ENCODE results near the gene GDF15. TPM values are rescaled to one million over a fixed set of nuclear protein-coding genes. Genes with fewer than 3 reads are reported as not detected.
"Not testable (repeated sequence)": the region's sequence is repeated elsewhere in the genome, so short reads cannot be mapped to it uniquely, and the experiment has no call there.

Gene GDF15
- total RNA-seq, 2 donors from 2014 or later: 0.50 to 1.5 TPM

DNA sequence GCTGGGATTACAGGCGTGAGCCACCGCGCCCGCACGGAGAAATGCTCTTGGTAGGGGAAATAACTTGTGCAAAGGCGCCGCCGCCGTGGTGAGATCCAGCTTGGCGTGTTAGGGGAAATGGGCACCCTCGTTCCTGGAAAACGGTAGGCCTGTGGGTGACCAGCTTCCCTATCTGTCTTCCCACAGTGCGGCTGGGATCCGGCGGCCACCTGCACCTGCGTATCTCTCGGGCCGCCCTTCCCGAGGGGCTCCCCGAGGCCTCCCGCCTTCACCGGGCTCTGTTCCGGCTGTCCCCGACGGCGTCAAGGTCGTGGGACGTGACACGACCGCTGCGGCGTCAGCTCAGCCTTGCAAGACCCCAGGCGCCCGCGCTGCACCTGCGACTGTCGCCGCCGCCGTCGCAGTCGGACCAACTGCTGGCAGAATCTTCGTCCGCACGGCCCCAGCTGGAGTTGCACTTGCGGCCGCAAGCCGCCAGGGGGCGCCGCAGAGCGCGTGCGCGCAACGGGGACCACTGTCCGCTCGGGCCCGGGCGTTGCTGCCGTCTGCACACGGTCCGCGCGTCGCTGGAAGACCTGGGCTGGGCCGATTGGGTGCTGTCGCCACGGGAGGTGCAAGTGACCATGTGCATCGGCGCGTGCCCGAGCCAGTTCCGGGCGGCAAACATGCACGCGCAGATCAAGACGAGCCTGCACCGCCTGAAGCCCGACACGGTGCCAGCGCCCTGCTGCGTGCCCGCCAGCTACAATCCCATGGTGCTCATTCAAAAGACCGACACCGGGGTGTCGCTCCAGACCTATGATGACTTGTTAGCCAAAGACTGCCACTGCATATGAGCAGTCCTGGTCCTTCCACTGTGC, 2.4 kb downstream of the GDF15 start:
- peak; percentile 82 for DNase-seq
- ATAC-seq: peak; percentile 85 to 92
- intact Hi-C loops (cut with DNase I): no loop called here

DNA sequence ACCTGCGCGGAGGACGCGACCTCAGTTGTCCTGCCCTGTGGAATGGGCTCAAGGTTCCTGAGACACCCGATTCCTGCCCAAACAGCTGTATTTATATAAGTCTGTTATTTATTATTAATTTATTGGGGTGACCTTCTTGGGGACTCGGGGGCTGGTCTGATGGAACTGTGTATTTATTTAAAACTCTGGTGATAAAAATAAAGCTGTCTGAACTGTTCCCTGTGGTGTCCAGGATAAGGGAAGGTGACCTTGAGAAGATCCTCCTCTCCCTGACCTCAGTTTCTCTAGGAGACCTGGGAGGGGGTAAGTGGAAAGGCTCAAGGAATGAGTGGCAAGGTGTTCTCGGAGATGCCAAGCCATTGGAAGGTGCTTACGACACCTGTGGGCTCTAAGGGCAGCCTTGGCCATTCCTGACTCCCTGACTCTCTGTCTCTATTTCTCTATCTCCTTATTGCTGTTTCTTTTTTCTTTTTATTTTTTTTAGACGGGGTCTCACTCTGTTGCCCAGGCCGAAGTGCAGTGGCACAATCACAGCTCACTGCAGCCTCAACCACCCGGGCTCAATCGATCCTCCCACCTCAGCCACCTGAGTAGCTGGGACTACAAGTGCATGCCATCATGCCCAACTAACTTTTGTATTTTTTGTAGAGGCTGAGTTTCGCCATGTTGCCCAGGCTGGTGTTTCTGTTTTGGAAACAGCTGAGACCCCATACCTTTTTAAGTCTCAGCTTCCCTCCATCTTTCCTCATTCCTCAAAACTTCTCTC, 3.2 kb downstream of the GDF15 start:
- intact Hi-C loops (cut with DNase I): no loop called here
- no peak for ATAC-seq

DNA sequence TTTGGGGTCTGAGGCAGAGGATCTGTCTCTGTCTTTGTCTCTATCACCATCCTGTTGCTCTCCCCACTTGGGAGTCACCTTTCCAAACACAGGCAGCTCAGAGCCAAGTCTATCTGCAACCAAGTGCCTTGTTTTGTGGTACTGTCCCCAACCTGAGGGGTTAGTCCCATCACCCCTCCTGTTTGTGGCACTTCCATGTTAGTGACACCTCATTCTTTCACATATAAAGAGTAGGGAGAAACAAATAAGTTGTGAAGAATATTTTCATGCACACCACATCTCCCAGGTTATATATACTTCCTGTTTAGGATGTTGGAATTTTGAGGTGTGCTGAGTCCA, 3.7 kb downstream of the GDF15 start:
- intact Hi-C loops (cut with DNase I): loop anchor here (5.0 to 10.0 kb wide), 2 partner anchors 37 to 115 kb away; partner anchors contain the start of gene IQCN (in 1 of the 2)
- DNase-seq: no peak
- ATAC-seq: no peak

More for the DNA sequence above, 3.2 kb downstream of the GDF15 start:
- DNase-seq: no peak

DNA sequence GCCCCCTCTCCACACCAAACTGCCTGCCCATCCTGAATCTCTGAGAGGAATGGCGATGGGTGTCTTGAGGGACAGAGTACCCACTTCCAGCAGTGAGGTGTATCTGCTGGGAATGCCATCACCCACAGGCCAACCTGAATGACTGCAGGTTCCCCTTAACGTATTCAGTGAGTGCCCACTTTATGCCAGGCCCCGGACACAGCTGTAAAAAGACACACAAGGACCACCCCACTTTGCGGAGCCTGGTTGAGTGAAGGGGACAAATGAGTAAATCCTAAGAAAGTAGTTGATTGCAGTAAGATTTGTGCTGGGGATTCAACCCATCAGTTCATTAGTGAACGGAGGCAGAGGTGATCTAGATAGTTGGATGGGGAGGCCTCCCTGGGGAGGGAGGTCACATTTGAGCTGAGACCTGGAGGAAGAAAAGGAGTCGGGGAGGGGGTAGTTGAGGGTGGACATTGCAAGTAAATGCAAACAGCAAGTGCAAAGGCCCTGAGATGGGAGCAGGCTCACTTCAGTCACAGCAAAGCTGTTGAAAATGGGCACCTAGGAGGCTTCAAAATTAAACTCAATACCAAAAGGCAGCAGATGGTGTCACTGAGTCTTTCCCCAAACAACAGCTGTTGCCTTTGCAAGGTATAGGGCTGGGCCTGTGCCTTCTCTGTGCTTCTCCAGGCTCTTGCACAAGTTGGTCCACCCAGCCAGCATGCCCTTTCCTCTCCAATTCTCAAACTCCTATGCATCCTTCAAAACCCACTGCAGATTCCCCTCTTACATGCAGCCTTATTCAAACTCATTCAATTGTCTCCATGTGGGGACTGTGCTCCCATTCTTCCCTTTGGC, 4.3 kb downstream of the GDF15 start:
- no peak for ATAC-seq
- intact Hi-C loops (cut with DNase I): loop anchor here (5.0 to 10.0 kb wide), 2 partner anchors 38 to 115 kb away; partner anchors contain the start of gene IQCN (in 1 of the 2)
- no peak for DNase-seq

DNA sequence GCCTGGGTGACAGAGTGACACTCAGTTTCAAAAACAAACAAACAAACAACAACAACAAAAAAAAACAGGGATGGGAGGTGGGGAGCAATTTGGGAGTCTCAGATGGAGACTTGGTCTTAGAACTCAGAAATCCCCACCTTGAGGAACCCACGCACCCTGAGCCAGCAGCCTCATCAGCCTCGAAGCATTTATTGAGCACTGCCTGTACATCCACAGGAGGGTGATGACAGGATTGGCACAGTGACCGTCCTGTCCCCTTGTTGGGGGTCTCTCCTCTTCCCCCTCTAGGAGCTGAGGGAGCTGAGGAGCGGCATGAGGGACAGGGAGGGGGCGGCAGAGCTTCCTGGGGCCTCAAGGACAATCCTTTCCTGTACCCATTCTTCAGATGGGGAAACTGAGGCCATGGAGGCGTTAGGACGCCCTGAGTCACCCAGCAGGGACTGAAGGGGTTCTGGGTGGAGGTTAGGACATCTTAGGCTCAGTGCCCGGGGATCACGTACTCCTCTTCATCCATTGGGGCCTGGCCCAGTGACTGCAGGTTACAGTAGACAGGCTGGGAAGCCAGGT, 5.6 kb downstream of the GDF15 start:
- intact Hi-C loops (cut with DNase I): loop anchor here (5.0 to 10.0 kb wide), 2 partner anchors 39 to 117 kb away; partner anchors contain the start of gene IQCN (in 1 of the 2)
- DNase-seq: no peak
- no peak for ATAC-seq

DNA sequence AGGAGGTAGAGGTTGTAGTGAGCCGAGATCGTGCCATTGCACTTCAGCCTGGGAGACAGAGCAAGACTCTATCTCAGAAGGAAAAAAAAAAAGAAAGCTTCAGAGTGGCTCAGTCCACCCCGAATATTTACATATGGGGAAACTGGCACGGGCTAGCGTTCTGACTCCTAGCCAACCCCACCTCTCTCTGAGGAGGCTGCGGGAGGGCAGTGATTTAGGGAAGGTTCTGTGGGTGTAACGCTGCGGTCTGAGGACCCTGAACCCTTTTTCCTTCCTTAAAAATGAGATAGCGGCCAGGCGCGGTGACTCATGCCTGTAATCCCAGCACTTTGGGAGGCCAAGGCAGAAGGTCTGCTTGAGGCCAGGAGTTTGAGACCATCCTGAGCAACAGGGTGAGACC, 6.5 kb downstream of the GDF15 start:
- intact Hi-C loops (cut with DNase I): loop anchor here (5.0 to 10.0 kb wide), 2 partner anchors 40 to 118 kb away; partner anchors contain the start of gene IQCN (in 1 of the 2)
- ATAC-seq (peak in 1 of 2 donors; percentile 46), DNase-seq (peak; percentile 60)

DNA sequence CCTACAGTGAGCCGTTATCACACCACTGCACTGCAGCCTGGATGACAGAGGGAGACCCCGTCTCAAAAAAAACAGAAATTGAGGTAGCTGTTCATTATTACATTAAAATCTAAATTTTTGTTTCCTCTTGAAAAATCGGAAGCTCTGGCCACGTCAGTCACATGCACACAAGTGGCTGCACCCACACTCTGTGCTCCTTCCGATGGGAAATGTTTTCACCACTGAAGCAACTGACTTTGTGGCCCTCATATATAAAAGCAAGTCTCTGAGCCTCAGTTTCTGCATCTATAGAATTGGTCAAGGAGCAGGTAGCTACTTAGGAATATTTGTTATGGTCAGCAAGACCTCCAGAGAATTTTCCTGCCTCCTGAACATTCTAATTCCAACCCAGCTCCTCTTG, 7.0 kb downstream of the GDF15 start:
- intact Hi-C loops (cut with DNase I): loop anchor here (5.0 to 10.0 kb wide), 2 partner anchors 41 to 118 kb away; partner anchors contain the start of gene IQCN (in 1 of the 2)
- ATAC-seq: no peak
- no peak for DNase-seq

DNA sequence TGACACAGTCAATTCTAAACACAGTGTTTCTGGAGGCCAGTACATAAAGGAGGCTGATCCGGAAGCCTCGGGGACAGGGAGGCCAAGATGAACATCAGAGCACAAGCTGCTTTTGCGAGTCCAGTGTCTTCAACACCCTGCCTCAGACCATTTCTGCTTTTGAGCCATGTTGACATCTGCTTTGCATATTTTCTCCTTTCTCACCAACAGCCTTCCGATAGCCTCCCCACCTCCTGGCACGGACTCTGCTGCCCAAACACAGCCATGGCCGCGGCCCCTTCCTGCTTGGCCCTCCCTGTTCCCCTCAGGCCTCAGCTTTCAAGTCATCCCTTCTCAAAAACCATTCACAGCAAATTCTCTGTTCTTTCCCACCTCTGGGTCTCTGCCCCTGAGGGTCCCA, 7.9 kb downstream of the GDF15 start:
- peak; percentile 17 to 18 for ATAC-seq
- peak; percentile 56 for DNase-seq
- intact Hi-C loops (cut with DNase I): loop anchor here (5.0 to 10.0 kb wide), 2 partner anchors 42 to 119 kb away; partner anchors contain the start of gene IQCN (in 1 of the 2)

DNA sequence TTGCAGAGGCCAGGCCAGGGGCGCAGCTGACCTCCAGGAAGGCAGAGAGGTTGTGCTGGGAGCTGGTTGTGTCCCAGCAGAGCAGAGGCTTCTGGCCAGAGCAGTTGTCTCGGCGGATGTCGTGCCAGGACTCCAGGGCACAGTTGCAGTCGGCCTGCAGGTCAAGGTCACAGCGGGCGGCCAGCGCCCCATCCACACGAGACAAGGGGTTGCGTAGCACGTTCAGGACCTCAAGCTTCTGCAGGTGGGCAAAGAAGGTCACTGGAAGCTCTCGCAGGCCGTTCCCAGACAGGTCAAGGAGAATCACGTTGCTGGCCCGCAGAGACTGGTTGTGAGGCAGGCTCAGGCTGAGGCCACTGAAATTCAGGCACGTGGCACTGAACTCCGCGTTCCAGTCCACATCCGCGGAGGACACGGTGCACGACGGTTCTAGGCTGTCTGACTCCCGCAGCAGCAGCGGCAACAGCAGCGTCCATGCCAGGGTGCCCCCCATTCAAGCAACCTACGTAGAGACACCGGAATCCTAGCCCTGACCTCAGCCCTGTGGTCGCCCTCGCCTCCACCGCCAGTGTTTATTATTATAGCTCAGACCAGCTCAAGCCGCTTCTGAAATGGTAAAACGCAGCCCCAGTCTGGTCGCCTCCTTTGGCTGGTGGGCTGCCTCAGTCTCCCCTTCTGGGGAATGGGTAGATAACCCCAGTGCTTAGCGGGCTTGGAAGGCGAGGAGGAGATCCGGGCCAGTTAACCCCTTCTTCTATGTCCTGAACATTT, 10.7 kb downstream of the GDF15 start:
- DNase-seq (no peak), ATAC-seq (no peak)
- intact Hi-C loops (cut with DNase I): loop anchor here in 1 of 2 donors (10.0 kb wide), 1 partner anchor 122 kb away; the partner anchor contains the start of gene IQCN

DNA sequence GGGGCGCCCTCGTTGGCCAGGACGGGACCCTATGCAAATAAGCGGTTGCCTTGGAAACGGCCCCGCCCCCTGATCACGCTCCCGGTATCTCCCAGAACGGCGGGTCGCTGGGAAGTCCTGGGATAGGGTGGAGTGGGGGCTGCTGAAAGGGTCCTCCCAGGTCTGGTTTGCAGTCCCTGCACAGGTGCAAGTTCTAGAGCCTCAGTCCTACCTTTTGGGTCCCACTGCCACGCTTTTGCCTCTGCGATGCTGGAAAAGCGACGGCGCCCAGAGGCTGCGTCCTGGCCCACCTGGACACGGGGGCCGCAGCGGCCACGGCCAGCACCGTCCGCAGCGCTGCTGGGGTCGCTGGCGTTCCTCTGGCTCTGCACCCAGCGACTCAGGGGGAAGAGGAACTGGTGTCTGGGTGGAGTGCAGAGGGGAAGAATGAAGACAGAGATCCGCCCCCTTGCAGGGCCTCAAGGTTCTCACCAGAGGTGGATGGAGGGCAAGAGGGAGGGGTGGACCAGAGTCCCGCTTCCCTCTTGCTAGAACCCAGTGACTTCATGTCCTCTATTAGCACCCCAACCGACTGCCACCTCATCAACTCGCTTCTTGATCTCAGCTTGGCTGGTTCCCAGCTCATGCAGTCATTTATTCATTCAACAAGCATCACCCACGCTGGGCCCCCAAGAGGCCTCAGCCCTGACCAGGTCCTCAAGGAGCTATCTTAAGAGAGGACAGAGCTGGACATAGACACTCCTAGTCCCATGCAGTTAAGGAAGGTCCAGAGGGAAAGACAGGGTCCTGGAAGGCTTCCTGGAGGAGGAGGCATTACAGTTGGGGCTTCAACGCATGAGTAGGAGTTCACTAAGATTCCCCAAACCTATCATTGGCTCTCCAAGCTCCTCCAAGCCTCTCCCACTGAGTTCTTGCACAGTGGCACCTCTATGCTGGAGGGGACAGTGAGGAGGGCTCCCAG, 11.6 kb downstream of the GDF15 start, which contains the start of gene LRRC25:
TSS of gene LRRC25 (minus strand) at position 381 of the 961 bp plus-strand sequence. CDS start 659 bp downstream, outside the sequence.
- ATAC-seq: peak; percentile 60 to 73
- intact Hi-C loops (cut with DNase I): loop anchor here in 1 of 2 donors (10.0 kb wide), 1 partner anchor 123 kb away; the partner anchor contains the start of gene IQCN

DNA sequence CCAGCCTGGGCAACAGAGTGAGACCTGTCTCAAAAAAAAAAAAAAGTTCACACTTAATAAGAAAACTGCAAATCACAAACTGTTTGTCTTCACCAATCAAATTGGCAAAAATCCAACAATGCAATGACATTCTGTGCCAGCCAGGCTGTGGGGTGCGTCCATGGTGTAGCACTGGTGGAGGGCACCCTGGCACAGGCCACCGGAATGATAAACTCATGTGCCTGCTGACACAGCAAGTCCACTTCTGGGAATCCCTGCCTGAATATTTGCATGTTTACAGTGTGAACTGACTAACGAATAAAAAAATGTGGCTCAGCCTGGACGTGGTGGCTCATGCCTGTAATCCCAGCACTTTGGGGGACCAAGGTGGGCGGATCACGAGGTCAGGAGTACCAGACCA, 13.1 kb downstream of the GDF15 start:
- peak; percentile 28 for ATAC-seq
- DNase-seq: peak; percentile 49
- intact Hi-C loops (cut with DNase I): loop anchor here in 1 of 2 donors (10.0 kb wide), 1 partner anchor 124 kb away; the partner anchor contains the start of gene IQCN

More for the DNA sequence above, 11.6 kb downstream of the GDF15 start, which contains the start of gene LRRC25:
- peak; percentile 60 for DNase-seq

DNA sequence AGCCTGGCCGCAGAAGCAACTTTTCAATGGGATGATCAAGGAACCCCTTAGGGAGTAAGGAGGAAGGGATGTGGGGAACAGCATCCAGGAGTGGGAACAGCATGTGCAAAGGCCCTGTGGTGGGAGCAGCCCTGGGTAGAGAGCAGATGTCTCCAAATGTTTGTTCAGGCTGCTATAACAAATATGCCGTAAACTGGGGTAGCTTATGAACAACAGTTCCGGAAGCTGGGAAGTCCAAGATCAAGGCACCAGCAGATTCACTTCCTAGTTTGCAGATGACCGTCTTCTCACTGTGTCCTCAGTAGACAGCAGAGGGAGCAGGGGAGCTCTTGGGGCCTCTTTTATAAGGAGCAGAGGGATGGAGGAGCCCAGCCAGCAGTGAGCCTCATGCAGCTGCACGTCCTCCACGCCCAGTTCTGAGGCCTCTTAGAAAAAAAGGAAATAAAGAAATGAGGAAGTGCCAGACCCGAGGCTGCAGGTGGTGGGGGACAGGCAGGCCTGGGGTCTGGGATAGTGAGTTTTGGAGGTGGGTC, 15.7 kb downstream of the GDF15 start:
- DNase-seq (peak; percentile 61), ATAC-seq (peak; percentile 71 to 82)
- intact Hi-C loops (cut with DNase I): no loop called here

DNA sequence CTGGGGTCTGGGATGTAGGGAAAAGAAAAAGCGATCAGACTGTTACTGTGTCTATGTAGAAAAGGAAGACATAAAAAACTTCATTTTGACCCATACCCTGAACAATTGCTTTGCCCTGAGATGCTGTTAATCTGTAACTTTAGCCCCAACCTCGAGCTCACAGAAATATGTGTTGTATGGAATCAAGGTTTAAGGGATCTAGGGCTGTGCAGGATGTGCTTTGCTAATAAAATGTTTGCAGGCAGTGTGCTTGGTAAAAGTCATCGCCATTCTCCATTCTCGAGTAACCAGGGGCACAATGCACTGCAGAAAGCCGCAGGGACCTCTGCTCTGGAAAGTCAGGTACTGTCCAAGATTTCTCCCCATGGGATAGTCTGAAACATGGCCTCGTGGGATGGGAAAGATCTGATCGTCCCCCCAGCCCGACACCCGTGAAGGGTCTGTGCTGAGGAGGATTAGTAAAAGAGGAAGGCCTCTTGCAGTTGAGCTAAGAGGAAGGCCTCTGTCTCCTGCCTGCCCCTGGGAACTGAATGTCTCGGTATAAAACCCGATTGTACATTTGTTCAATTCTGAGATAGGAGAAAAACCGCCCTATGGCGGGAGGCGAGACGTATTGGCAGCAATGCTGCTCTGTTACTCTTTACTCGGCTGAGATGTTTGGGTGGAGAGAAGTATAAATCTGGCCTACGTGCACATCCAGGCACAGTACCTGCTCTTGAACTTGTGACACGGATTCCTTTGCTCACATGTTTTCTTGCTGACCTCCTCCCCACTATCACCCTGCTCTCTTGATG, 16.7 kb downstream of the GDF15 start:
- DNase-seq; intact Hi-C loops (cut with DNase I); ATAC-seq: not testable (repeated sequence)

DNA sequence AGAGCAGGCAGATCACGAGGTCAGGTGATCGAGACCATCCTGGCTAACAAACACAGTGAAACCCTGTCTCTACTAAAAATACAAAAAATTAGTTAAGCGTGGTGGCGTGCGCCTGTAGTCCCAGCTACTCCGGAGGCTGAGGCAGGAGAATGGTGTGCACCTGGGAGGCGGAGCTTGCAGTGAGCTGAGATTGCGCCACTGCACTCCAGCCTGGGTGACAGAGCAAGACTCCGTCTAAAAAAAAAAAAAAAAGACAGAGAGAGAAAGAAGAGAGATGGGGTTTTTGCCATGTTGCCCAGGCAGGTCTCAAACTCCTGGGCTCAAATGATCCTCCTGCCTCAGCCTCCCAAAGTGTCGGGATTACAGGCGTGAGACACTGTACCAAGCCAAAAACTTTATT, 19.8 kb downstream of the GDF15 start:
- intact Hi-C loops (cut with DNase I); ATAC-seq; DNase-seq: not testable (repeated sequence)

DNA sequence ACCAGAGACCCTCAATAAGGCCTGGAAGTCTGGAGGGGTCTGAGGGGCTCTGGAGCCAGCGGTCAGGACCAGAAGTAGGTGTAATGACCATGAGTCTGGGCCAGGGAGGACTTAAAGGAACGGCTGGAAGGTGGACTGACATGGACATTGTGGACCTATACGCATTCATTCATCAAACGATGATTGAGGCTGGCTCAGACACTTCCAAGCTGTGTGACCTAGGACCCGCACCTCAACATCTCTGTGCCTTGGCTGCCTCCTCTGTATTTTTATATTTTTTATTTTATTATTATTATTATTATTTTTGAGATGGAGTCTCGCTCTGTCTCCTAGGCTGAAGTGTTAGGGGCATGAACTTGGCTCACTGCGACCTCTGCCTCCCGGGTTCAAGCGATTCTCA, 20.8 kb downstream of the GDF15 start:
- ATAC-seq (no peak), DNase-seq (no peak)
- intact Hi-C loops (cut with DNase I): no loop called here
